Thyroid gland (tissue), 4 donors: ENCODE results near the gene HSD11B2.

Experiments
- CTCF ChIP-seq, 6 experiments: fragments of 200-600 bp in 3 of 6; fragments of 450-650 bp in 3 of 6; sonication (generic) in 3 of 6; IDR thresholded peaks; one replicate each; pipeline ENCODE4 v1.5.1; 2016 to 2019; ENCODE audit warnings: antibody characterized with exemption in 6 of 6, mild to moderate bottlenecking in 2 of 6, inconsistent platforms in 1 of 6, moderate library complexity in 1 of 6
- POLR2A ChIP-seq, 2 donors: fragments of 450-650 bp; IDR thresholded peaks; one replicate each; pipeline ENCODE4 v1.6.1; 2017; ENCODE audit warnings: antibody characterized with exemption in 2 of 2, mild to moderate bottlenecking in 2 of 2, moderate library complexity in 1 of 2

- TF ChIP-seq CTCF (IDR thresholded peaks at IDR 0.05) (no peak), POLR2A (IDR thresholded peaks at IDR 0.05) (no peak)
Measured at GRCh38 chr16:67413978-67414911, 16.7 kb upstream of the HSD11B2 start.
